B cell (primary cell): ENCODE results near the gene RGS3. TPM values are rescaled to one million over a fixed set of nuclear protein-coding genes. Genes with fewer than 3 reads are reported as not detected.

Source experiments
- ATAC-seq: fragments of 200-7000 bp; cut with Tn5 transposase; one replicate; pipeline ENCODE4 v1.10.0; 2021; ENCODE audit warnings: low read depth, mild to moderate bottlenecking, moderate number of reproducible peaks, moderate library complexity
- CTCF ChIA-PET: fragments of 350-600 bp; sonication (Branson Sonifier 250); formaldehyde crosslinking; loops from one replicate; lab custom pipeline; 2021; ENCODE audit warnings: antibody characterized with exemption, inconsistent platforms; lab: Charles Lee
- POLR2A ChIA-PET: fragments of 350-600 bp; sonication (Branson Sonifier 250); formaldehyde crosslinking; loops from one replicate; lab custom pipeline; 2021; ENCODE audit warnings: antibody characterized with exemption; lab: Charles Lee
- DNase-seq: peaks from one replicate; pipeline ENCODE4 v3.0.0; 2013
- H2AFZ ChIP-seq: 2 replicates; pipeline ENCODE4 v1.6.1; 2012; ENCODE audit warnings: mild to moderate bottlenecking, low read depth, low read length; ENCODE audit not compliant: insufficient read depth, poor library complexity, severe bottlenecking
- H3K27ac ChIP-seq, 2 donors: 1 replicate in 1 of 2; 2 replicates in 1 of 2; pipeline ENCODE4 v1.5.1; 2012 to 2013; ENCODE audit warnings: low read length in 2 of 2, mild to moderate bottlenecking in 2 of 2, moderate library complexity in 1 of 2
- H3K27me3 ChIP-seq, 4 experiments: fragments of 200-600 bp in 1 of 4; sonication (generic) in 1 of 4; replicated peaks in 1 of 4; 1 replicate in 2 of 4; 2 replicates in 2 of 4; pipeline versions ENCODE4 v1.6.1 to v1.7.0; 2013 to 2016; ENCODE audit warnings: low read length in 3 of 4, mild to moderate bottlenecking in 2 of 4, mixed read lengths in 1 of 4, moderate library complexity in 1 of 4; ENCODE audit not compliant: insufficient read depth in 4 of 4, control insufficient read depth in 3 of 4; ENCODE audit errors: control extremely low read depth in 1 of 4
- H3K36me3 ChIP-seq, 2 experiments: replicated peaks in 1 of 2; 1 replicate in 1 of 2; 2 replicates in 1 of 2; pipeline versions ENCODE4 v1.6.1 to v1.7.1; 2013; ENCODE audit warnings: low read length in 1 of 2; ENCODE audit not compliant: insufficient read depth in 2 of 2, control insufficient read depth in 1 of 2; ENCODE audit errors: control extremely low read depth in 1 of 2, extremely low read depth in 1 of 2
- H3K4me1 ChIP-seq, 2 donors: fragments of 200-600 bp in 1 of 2; sonication (generic) in 1 of 2; 1 replicate in 1 of 2; 2 replicates in 1 of 2; pipeline versions ENCODE4 v1.5.1 to v1.6.1; 2013 to 2017; ENCODE audit warnings: low read length in 2 of 2; ENCODE audit not compliant: control insufficient read depth in 2 of 2, insufficient read depth in 2 of 2
- H3K4me2 ChIP-seq: replicated peaks from 2 replicates; pipeline ENCODE3; 2012; ENCODE audit warnings: mild to moderate bottlenecking, low read depth, low read length; ENCODE audit not compliant: poor library complexity, severe bottlenecking
- H3K4me3 ChIP-seq, 5 experiments: fragments of 200-600 bp in 1 of 5; sonication (generic) in 1 of 5; 1 replicate in 3 of 5; 2 replicates in 2 of 5; pipeline versions ENCODE4 v1.5.1 to v1.7.0; 2011 to 2016; ENCODE audit warnings: low read length in 4 of 5, mild to moderate bottlenecking in 4 of 5, low read depth in 2 of 5, control low read depth in 1 of 5, moderate library complexity in 1 of 5; ENCODE audit not compliant: insufficient read depth in 1 of 5; ENCODE audit errors: control extremely low read depth in 1 of 5, extremely low read depth in 1 of 5
- H3K79me2 ChIP-seq: fragments of 200-600 bp; sonication (generic); one replicate; pipeline ENCODE4 v1.6.0; 2016; ENCODE audit warnings: low read length; ENCODE audit not compliant: control insufficient read depth, insufficient read depth
- H3K9ac ChIP-seq: fragments of 200-600 bp; sonication (generic); 2 replicates; pipeline ENCODE4 v1.6.1; 2017; ENCODE audit warnings: mild to moderate bottlenecking, low read length, moderate library complexity
- H3K9me3 ChIP-seq, 3 donors: one replicate each; pipeline versions ENCODE4 v1.6.1 to v1.7.1; 2013; ENCODE audit warnings: low read length in 2 of 3; ENCODE audit not compliant: control insufficient read depth in 2 of 3, insufficient read depth in 1 of 3; ENCODE audit errors: control extremely low read depth in 1 of 3
- H4K20me1 ChIP-seq: 2 replicates; pipeline ENCODE4 v1.6.0; 2012; ENCODE audit warnings: mild to moderate bottlenecking, low read length; ENCODE audit not compliant: insufficient read depth, control insufficient read depth, poor library complexity, severe bottlenecking
- H3K27ac Mint-ChIP-seq: one replicate; pipeline ENCODE4 v1.8.0; 2021; ENCODE audit warnings: mixed read lengths
- H3K27me3 Mint-ChIP-seq: one replicate; pipeline ENCODE4 v1.8.0; 2021; ENCODE audit warnings: mixed read lengths
- H3K4me1 Mint-ChIP-seq: one replicate; pipeline ENCODE4 v1.8.0; 2021; ENCODE audit warnings: mixed read lengths
- H3K4me3 Mint-ChIP-seq: one replicate; pipeline ENCODE4 v1.8.0; 2021; ENCODE audit warnings: mixed read lengths
- H3K9me3 Mint-ChIP-seq: one replicate; pipeline ENCODE4 v1.8.0; 2022; ENCODE audit warnings: mixed read lengths; ENCODE audit not compliant: insufficient read depth
- EZH2 ChIP-seq: IDR thresholded peaks from 2 replicates; pipeline ENCODE4 v1.6.1; 2012; ENCODE audit warnings: borderline replicate concordance, low read depth, mild to moderate bottlenecking, moderate library complexity, low read length; ENCODE audit not compliant: insufficient read depth, poor library complexity, severe bottlenecking
- WGBS: methylation state at CpG from one replicate; pipeline ENCODE4 v1.1.5; 2013; ENCODE audit warnings: missing lambda C conversion rate; ENCODE audit not compliant: insufficient coverage; 5-methylcytosine and 5-hydroxymethylcytosine counted together
- intact Hi-C: fragments of 100-400 bp; cut with micrococcal nuclease; formaldehyde crosslinking; loops from one replicate; pipeline ENCODE4 v1.10.0; 2022
- polyA plus RNA-seq: library from polyadenylated mRNA; depleted of rRNA; stranded (reverse); fragments of >200 nt; gene quantifications from 2 replicates; pipeline ENCODE4 v1.2.3, GENCODE V29; 2012
- total RNA-seq, 2 donors: library from RNA; stranded (reverse); fragments of 120-200 nt in 1 of 2; gene quantifications; 1 replicate in 1 of 2; 2 replicates in 1 of 2; pipeline versions ENCODE4 v1.2.3 to v1.2.4, GENCODE V29; 2013 to 2022
- TF ChIP-seq, protein P1 (sequence below): fragments of 200-600 bp; IDR thresholded peaks from one replicate; pipeline ENCODE4 v1.8.0; 2022; ENCODE audit warnings: antibody characterized with exemption, mild to moderate bottlenecking

RGS3 gene
- total and polyA plus RNA-seq, 2 donors (not counting 1 experiment from before 2014, with no cell fraction given), result 12.0 to 15.6 TPM

DNA sequence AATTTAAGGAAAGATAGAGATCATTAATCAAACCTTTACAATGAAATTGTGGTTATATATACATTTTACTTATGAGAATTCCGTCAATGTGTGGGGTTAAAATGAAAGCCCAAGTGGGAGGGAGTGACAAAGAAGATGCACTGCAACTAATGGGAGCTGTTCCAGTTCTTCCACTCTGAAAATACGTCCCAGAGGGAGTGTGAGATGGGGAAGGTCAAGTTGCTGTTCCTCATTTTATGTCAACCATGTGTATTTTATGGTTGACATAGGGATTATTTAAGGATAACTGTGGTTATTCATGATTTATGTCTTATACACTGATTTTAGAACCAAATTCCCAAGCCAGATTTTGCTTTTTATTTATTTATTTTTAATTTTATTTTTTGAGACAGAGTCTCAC lies 14.2 kb upstream of the RGS3 start:
- ATAC-seq, result no peak
- intact Hi-C loops, result loop anchor here (5.0 kb wide), 1 partner anchor 37 kb away; the partner anchor contains the start of genes C9orf43 and POLE3
- Mint-ChIP-seq H3K27me3 (no peaks in the 10 kb centered on the region), H3K9me3 (no peaks in the 10 kb centered on the region), H3K27ac (no peak overlapping the region), H3K4me1 (no peaks in the 10 kb centered on the region), H3K4me3 (no peak overlapping the region)
- ChIA-PET CTCF (interaction anchor here (1.2 to 9.5 kb wide), 4 partner anchors 130 to 205 kb away, joined by 3 to 311 read pairs (median 8); no protein-coding TSS in a partner anchor), POLR2A (no interaction called here)
- H3K4me1 ChIP-seq, result no peaks in the 10 kb centered on the region
- no peak overlapping the region for H3K4me2 ChIP-seq
- WGBS, result 100% methylated on average over 1 of the region's 2 CpGs
- H3K9ac ChIP-seq, result no peak overlapping the region
- no peaks in the 10 kb centered on the region for H3K27me3 ChIP-seq
- H2AFZ ChIP-seq, result no peak overlapping the region
- no peaks in the 10 kb centered on the region for H3K36me3 ChIP-seq
- no peaks in the 10 kb centered on the region for H4K20me1 ChIP-seq
- no peak for TF ChIP-seq EZH2
- TF ChIP-seq, protein P1, sequence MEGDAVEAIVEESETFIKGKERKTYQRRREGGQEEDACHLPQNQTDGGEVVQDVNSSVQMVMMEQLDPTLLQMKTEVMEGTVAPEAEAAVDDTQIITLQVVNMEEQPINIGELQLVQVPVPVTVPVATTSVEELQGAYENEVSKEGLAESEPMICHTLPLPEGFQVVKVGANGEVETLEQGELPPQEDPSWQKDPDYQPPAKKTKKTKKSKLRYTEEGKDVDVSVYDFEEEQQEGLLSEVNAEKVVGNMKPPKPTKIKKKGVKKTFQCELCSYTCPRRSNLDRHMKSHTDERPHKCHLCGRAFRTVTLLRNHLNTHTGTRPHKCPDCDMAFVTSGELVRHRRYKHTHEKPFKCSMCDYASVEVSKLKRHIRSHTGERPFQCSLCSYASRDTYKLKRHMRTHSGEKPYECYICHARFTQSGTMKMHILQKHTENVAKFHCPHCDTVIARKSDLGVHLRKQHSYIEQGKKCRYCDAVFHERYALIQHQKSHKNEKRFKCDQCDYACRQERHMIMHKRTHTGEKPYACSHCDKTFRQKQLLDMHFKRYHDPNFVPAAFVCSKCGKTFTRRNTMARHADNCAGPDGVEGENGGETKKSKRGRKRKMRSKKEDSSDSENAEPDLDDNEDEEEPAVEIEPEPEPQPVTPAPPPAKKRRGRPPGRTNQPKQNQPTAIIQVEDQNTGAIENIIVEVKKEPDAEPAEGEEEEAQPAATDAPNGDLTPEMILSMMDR, result no peak
- no peaks in the 10 kb centered on the region for H3K9me3 ChIP-seq
- no peak overlapping the region for H3K4me3 ChIP-seq
- no peak for DNase-seq
- H3K27ac ChIP-seq, result no peak overlapping the region
- no peaks in the 10 kb centered on the region for H3K79me2 ChIP-seq

GRCh38 chr9:113452113-113452605 lies 11.4 kb upstream of the RGS3 start:
- no peak overlapping the region for H3K27ac Mint-ChIP-seq
- no peak overlapping the region for H3K4me3 Mint-ChIP-seq
- Histone ChIP-seq H3K27me3 (no peaks in the 10 kb centered on the region), H3K27ac (no peak overlapping the region), H3K4me1 (no peaks in the 10 kb centered on the region), H4K20me1 (no peaks in the 10 kb centered on the region), H3K79me2 (no peaks in the 10 kb centered on the region), H3K4me2 (no peak overlapping the region), H3K36me3 (no peaks in the 10 kb centered on the region), H2AFZ (no peak overlapping the region), H3K4me3 (no peak overlapping the region), H3K9me3 (no peaks in the 10 kb centered on the region), H3K9ac (no peak overlapping the region)
- intact Hi-C loops, result no loop called here
- no peaks in the 10 kb centered on the region for H3K9me3 Mint-ChIP-seq
- ATAC-seq, result no peak
- CTCF ChIA-PET, result interaction anchor here (0.9 to 9.5 kb wide), 4 partner anchors 28 to 202 kb away, joined by 3 to 311 read pairs (median 4); no protein-coding TSS in a partner anchor
- TF ChIP-seq, protein P1, result no peak
- no peak for TF ChIP-seq EZH2
- H3K4me1 Mint-ChIP-seq, result no peaks in the 10 kb centered on the region
- H3K27me3 Mint-ChIP-seq, result no peaks in the 10 kb centered on the region
- no CpG with 5 or more reads among the region's 4 CpGs for WGBS
- POLR2A ChIA-PET, result no interaction called here
- DNase-seq, result no peak
